Left ventricle myocardium inferior (tissue), 1 donor: ENCODE measurements around the gene RNASE13. TPM values are rescaled to one million over a fixed set of nuclear protein-coding genes. Genes with fewer than 3 reads are reported as not detected.

Experiments used
- DNase-seq: peaks from one replicate; pipeline ENCODE4 v3.0.0-alpha.2; 2020
- H3K27ac ChIP-seq: fragments of 200-600 bp; replicated peaks from 2 replicates; pipeline ENCODE4 v1.8.0; 2021
- H3K27me3 ChIP-seq: fragments of 200-600 bp; 2 replicates; pipeline ENCODE4 v1.8.0; 2021; ENCODE audit warnings: low read depth
- H3K36me3 ChIP-seq: fragments of 200-600 bp; 2 replicates; pipeline ENCODE4 v1.8.0; 2021
- H3K4me1 ChIP-seq: fragments of 200-600 bp; 2 replicates; pipeline ENCODE4 v1.8.0; 2021
- H3K4me3 ChIP-seq: fragments of 200-600 bp; 2 replicates; pipeline ENCODE4 v1.8.0; 2021; ENCODE audit warnings: mild to moderate bottlenecking, moderate library complexity
- H3K9me3 ChIP-seq: fragments of 200-600 bp; replicated peaks from 2 replicates; pipeline ENCODE4 v1.8.0; 2021
- CTCF ChIP-seq: fragments of 200-600 bp; IDR thresholded peaks from 2 replicates; pipeline ENCODE4 v1.8.0; 2021; ENCODE audit warnings: antibody characterized with exemption, mild to moderate bottlenecking, borderline replicate concordance
- intact Hi-C: fragments of 100-400 bp; cut with micrococcal nuclease; formaldehyde crosslinking; loops from one replicate; pipeline ENCODE4 v1.11.0; 2022
- total RNA-seq: library from RNA; stranded (reverse); fragmentation: NEBNext Ultra II Directional; extraction: Animal tissue kit (Norgen Biotek cat#: 25700); gene quantifications from one replicate; pipeline ENCODE4 v1.2.1, GENCODE V29; 2021
- donor health status: DM: no; HTN: yes; CAD: no; lungs with severe emphysema.

The RNASE13 gene
- total RNA-seq, 1 donor from 2014 or later: not detected

GRCh38 chr14:21024585-21025370 is 9.8 kb downstream of the RNASE13 start, which contains the start of gene NDRG2:
TSS of gene NDRG2 (minus strand) at chr14:21025061. CDS start at chr14:21023315, 1,746 bp downstream.
- H3K4me3 ChIP-seq: peak within 1 kb of the TSS; percentile 83
- H3K27me3 ChIP-seq: no peaks in the 10 kb centered on the region
- H3K9me3 ChIP-seq: no peaks in the 10 kb centered on the region
- no peak for TF ChIP-seq CTCF
- H3K36me3 ChIP-seq: peaks cover 25% of the 10 kb centered on the region
- DNase-seq: peak; percentile 89
- H3K4me1 ChIP-seq: peaks cover 60% of the 10 kb centered on the region
- H3K27ac ChIP-seq: peak within 1 kb of the TSS; percentile 99
- intact Hi-C loops: no loop called here

GRCh38 chr14:21023817-21024584 is 10.6 kb downstream of the RNASE13 start:
- Histone ChIP-seq H3K27ac (peak overlapping the region; percentile 99), H3K4me3 (peak overlapping the region; percentile 83), H3K9me3 (no peaks in the 10 kb centered on the region), H3K27me3 (no peaks in the 10 kb centered on the region), H3K4me1 (peaks cover 60% of the 10 kb centered on the region), H3K36me3 (peaks cover 33% of the 10 kb centered on the region)
- intact Hi-C loops: no loop called here
- DNase-seq: no peak
- no peak for TF ChIP-seq CTCF

- intact Hi-C loops: no loop called here
- TF ChIP-seq CTCF: no peak
- Histone ChIP-seq H3K4me3 (peak overlapping the region; percentile 83), H3K9me3 (no peaks in the 10 kb centered on the region), H3K36me3 (peaks cover 41% of the 10 kb centered on the region), H3K27me3 (no peaks in the 10 kb centered on the region), H3K27ac (peak overlapping the region; percentile 99), H3K4me1 (peaks cover 66% of the 10 kb centered on the region)
- peak; percentile 36 for DNase-seq
Measured at GRCh38 chr14:21023174-21023573, 11.4 kb downstream of the RNASE13 start.

GRCh38 chr14:21022686-21023085 is 11.9 kb downstream of the RNASE13 start:
- intact Hi-C loops: no loop called here
- Histone ChIP-seq H3K27ac (peak overlapping the region; percentile 99), H3K9me3 (no peaks in the 10 kb centered on the region), H3K4me1 (peaks cover 71% of the 10 kb centered on the region), H3K27me3 (no peaks in the 10 kb centered on the region), H3K36me3 (peaks cover 46% of the 10 kb centered on the region), H3K4me3 (peak overlapping the region; percentile 83)
- DNase-seq: no peak
- no peak for TF ChIP-seq CTCF

GRCh38 chr14:21020977-21021545 is 13.5 kb downstream of the RNASE13 start:
- H3K27me3 ChIP-seq: no peaks in the 10 kb centered on the region
- intact Hi-C loops: no loop called here
- H3K27ac ChIP-seq: peak overlapping the region; percentile 99
- TF ChIP-seq CTCF: no peak
- H3K9me3 ChIP-seq: no peaks in the 10 kb centered on the region
- no peak for DNase-seq
- H3K36me3 ChIP-seq: peaks cover 62% of the 10 kb centered on the region
- H3K4me3 ChIP-seq: no peak overlapping the region
- H3K4me1 ChIP-seq: peaks cover 76% of the 10 kb centered on the region
